Measurements from ENCODE around the gene DOCK1.
A peak's percentile ranks its signal among the peaks of the same experiment; 100 is the strongest.

The DOCK1 gene

GRCh38 chr10:126969310-126969709 is 64.1 kb downstream of the DOCK1 start:
- no peak for DNase-seq (ENCODE audit: low read depth, low spot score)
- in situ Hi-C loops (cut with HindIII; ENCODE audit: low sequenced_read_pairs), result no loop called here
- peak; percentile 22 for TF ChIP-seq CTCF (IDR thresholded peaks at IDR 0.05; ENCODE audit: low read depth, low read length)
- no peak overlapping the region for H3K4me3 ChIP-seq (ENCODE audit: low read depth, low read length)

GRCh38 chr10:126972635-126973414 is 67.6 kb downstream of the DOCK1 start:
- DNase-seq (ENCODE audit: low read depth, low spot score), result peak; percentile 94
- TF ChIP-seq CTCF (IDR thresholded peaks at IDR 0.05; ENCODE audit: low read depth, low read length), result no peak
- no peak overlapping the region for H3K4me3 ChIP-seq (ENCODE audit: low read depth, low read length)
- in situ Hi-C loops (cut with HindIII; ENCODE audit: low sequenced_read_pairs), result no loop called here

- no peak for TF ChIP-seq CTCF (IDR thresholded peaks at IDR 0.05; ENCODE audit: low read depth, low read length)
- in situ Hi-C loops (cut with HindIII; ENCODE audit: low sequenced_read_pairs), result no loop called here
- no peak overlapping the region for H3K4me3 ChIP-seq (ENCODE audit: low read depth, low read length)
- DNase-seq (ENCODE audit: low read depth, low spot score), result no peak
Observed at GRCh38 chr10:126975221-126975620, 70.0 kb downstream of the DOCK1 start.

- no peak for TF ChIP-seq CTCF (IDR thresholded peaks at IDR 0.05; ENCODE audit: low read depth, low read length)
- no peak overlapping the region for H3K4me3 ChIP-seq (ENCODE audit: low read depth, low read length)
- DNase-seq (ENCODE audit: low read depth, low spot score), result no peak
- in situ Hi-C loops (cut with HindIII; ENCODE audit: low sequenced_read_pairs), result no loop called here
Observed at GRCh38 chr10:126977216-126977615, 72.0 kb downstream of the DOCK1 start.

GRCh38 chr10:126979311-126979710 is 74.1 kb downstream of the DOCK1 start:
- no peak for TF ChIP-seq CTCF (IDR thresholded peaks at IDR 0.05; ENCODE audit: low read depth, low read length)
- in situ Hi-C loops (cut with HindIII; ENCODE audit: low sequenced_read_pairs), result no loop called here
- no peak overlapping the region for H3K4me3 ChIP-seq (ENCODE audit: low read depth, low read length)
- DNase-seq (ENCODE audit: low read depth, low spot score), result no peak

- no peak for DNase-seq (ENCODE audit: low read depth, low spot score)
- no peak overlapping the region for H3K4me3 ChIP-seq (ENCODE audit: low read depth, low read length)
- in situ Hi-C loops (cut with HindIII; ENCODE audit: low sequenced_read_pairs), result no loop called here
- TF ChIP-seq CTCF (IDR thresholded peaks at IDR 0.05; ENCODE audit: low read depth, low read length), result no peak
Observed at GRCh38 chr10:126993208-126993607, 88.0 kb downstream of the DOCK1 start.
